Kidney (tissue), 14 donors: ENCODE results near the gene S100A13. TPM values are rescaled to one million over a fixed set of nuclear protein-coding genes. Genes with fewer than 3 reads are reported as not detected.
"Not testable (repeated sequence)": the region's sequence is repeated elsewhere in the genome, so short reads cannot be mapped to it uniquely, and the experiment has no call there.

Experiments used
- DNase-seq, 5 donors: peaks; one replicate each; pipeline ENCODE4 v3.0.0-alpha.2; 2013 to 2020
- FAIRE-seq: peaks from 2 replicates; lab custom pipeline; 2012; peaks lifted over from hg19 to GRCh38; lab: Jason Lieb, UNC
- H3K27ac ChIP-seq, 2 donors: one replicate each; pipeline ENCODE4 v1.7.0; 2013; ENCODE audit warnings: low read depth in 2 of 2, low read length in 2 of 2, inconsistent platforms in 1 of 2
- H3K27me3 ChIP-seq: one replicate; pipeline ENCODE4 v1.7.1; 2013; ENCODE audit warnings: low read length, inconsistent platforms; ENCODE audit not compliant: control insufficient read depth, insufficient read depth
- H3K36me3 ChIP-seq, 3 donors: one replicate each; pipeline versions ENCODE4 v1.7.0 to v1.7.1; 2013; ENCODE audit warnings: low read length in 3 of 3, control low read depth in 1 of 3, inconsistent platforms in 1 of 3; ENCODE audit not compliant: insufficient read depth in 3 of 3, control insufficient read depth in 2 of 3
- H3K4me1 ChIP-seq, 3 donors: one replicate each; pipeline versions ENCODE4 v1.7.0 to v1.7.1; 2013; ENCODE audit warnings: low read length in 3 of 3, inconsistent platforms in 1 of 3, low read depth in 1 of 3; ENCODE audit not compliant: control insufficient read depth in 2 of 3, insufficient read depth in 2 of 3
- H3K4me3 ChIP-seq, 3 donors: one replicate each; pipeline versions ENCODE4 v1.7.0 to v1.8.1; 2013; ENCODE audit warnings: low read length in 3 of 3, control low read depth in 1 of 3, inconsistent platforms in 1 of 3
- H3K9ac ChIP-seq, 3 donors: one replicate each; pipeline versions ENCODE4 v1.7.0 to v1.7.1; 2013; ENCODE audit warnings: low read length in 3 of 3, control low read depth in 1 of 3, inconsistent platforms in 1 of 3
- H3K9me3 ChIP-seq, 3 donors: one replicate each; pipeline versions ENCODE4 v1.7.0 to v1.7.1; 2013; ENCODE audit warnings: low read length in 3 of 3, control low read depth in 1 of 3, inconsistent platforms in 1 of 3; ENCODE audit not compliant: control insufficient read depth in 2 of 3, insufficient read depth in 1 of 3
- CTCF ChIP-seq: IDR thresholded peaks from 3 replicates; pipeline ENCODE4 v1.5.1; 2012; ENCODE audit warnings: mild to moderate bottlenecking, moderate library complexity, borderline replicate concordance; ENCODE audit not compliant: insufficient read depth; ENCODE audit errors: extremely low read depth
- intact Hi-C: fragments of 100-400 bp; cut with DNase I; formaldehyde crosslinking; loops from one replicate; pipeline ENCODE4 v1.11.1; 2022
- polyA plus RNA-seq: library from polyadenylated mRNA; stranded (reverse); fragments of 350-450 nt; fragmentation: Illumina TruSeq; extraction: RNeasy Lipid Tissue Mini Kit (QIAGEN cat#74804); gene quantifications from one replicate; pipeline ENCODE4 v1.2.3, GENCODE V29; 2014; ENCODE audit warnings: low read depth, low replicate concordance; ENCODE audit not compliant: insufficient read depth
- total RNA-seq: library from RNA; stranded (reverse); fragmentation: NEBNext Ultra II Directional; extraction: Animal tissue kit (Norgen Biotek cat#: 25700); gene quantifications from one replicate; pipeline ENCODE4 v1.2.1, GENCODE V29; 2021
- donor health status: control.
- donor health status: control.
- donor health status: control.
- donor health status: control.
- donor health status: control.
- donor health status: DM: yes; HTN: yes; CAD: no.
- donor health status: Normal renal cell carcinoma (clear cell type).

The S100A13 gene
- total and polyA plus RNA-seq, 2 donors from 2014 or later, result 225 to 299 TPM

DNA sequence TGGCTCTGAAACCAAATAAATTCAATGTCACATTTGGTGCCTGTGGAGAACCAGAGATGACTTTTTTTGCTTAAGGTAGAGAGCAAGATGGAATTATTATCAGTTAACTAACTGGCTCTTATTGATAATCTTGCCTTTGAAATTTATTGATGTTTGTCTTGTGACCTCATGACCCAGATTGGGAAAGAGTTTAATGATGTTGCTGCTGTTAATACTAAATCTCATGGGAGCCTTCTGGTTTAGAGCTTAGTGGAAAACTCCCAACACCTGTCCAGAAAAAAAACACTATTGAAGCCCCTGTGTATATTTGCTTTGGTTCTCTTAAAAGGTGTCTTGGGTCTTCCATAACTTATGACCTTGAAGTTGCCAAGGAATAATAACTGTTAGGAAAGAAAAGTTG, 16.5 kb upstream of the S100A13 start:
- H3K36me3 ChIP-seq, result peaks cover 11 to 70% (median 32%) of the 10 kb centered on the region in 3 donors
- peaks cover 0 to 11% (median 5%) of the 10 kb centered on the region in 3 donors for H3K4me1 ChIP-seq
- no peak overlapping the region for H3K4me3 ChIP-seq
- DNase-seq (no peak), FAIRE-seq (no peak)
- TF ChIP-seq CTCF, result no peak
- H3K27me3 ChIP-seq, result no peaks in the 10 kb centered on the region
- no peak overlapping the region for H3K9ac ChIP-seq
- H3K27ac ChIP-seq, result peak overlapping the region in 1 of 2 donors; percentile 7
- intact Hi-C loops, result no loop called here
- no peaks in the 10 kb centered on the region for H3K9me3 ChIP-seq

- H3K27ac ChIP-seq, result no peak overlapping the region
- no peak overlapping the region for H3K9ac ChIP-seq
- no peaks in the 10 kb centered on the region for H3K9me3 ChIP-seq
- peaks cover 11 to 76% (median 35%) of the 10 kb centered on the region in 3 donors for H3K36me3 ChIP-seq
- DNase-seq, result peak in 1 of 5 donors; percentile 42
- no peaks in the 10 kb centered on the region for H3K27me3 ChIP-seq
- intact Hi-C loops, result no loop called here
- H3K4me3 ChIP-seq, result no peak overlapping the region
- TF ChIP-seq CTCF, result no peak
- FAIRE-seq, result no peak
- peaks cover 0 to 11% (median 2%) of the 10 kb centered on the region in 3 donors for H3K4me1 ChIP-seq
Measured at GRCh38 chr1:153643100-153643499, 15.8 kb upstream of the S100A13 start.

DNA sequence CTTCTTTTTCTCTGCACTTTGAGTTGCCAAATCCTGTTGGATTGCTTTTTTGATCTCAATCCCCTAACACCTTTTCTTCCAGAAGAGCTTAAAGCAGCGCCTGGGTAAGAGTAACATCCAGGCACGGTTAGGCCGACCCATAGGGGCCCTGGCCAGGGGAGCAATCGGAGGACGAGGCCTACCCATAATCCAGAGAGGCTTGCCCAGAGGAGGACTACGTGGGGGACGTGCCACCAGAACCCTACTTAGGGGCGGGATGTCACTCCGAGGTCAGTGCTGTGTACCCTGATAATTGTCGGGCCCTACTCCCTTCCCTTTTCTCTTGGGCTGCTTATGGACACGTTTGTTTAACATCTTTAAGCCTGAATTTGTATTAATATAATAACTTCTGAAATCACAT, 14.9 kb upstream of the S100A13 start:
- no peaks in the 10 kb centered on the region for H3K27me3 ChIP-seq
- peak in 1 of 5 donors; percentile 37 for DNase-seq
- no peak for FAIRE-seq
- no peak for TF ChIP-seq CTCF
- H3K36me3 ChIP-seq, result peaks cover 13 to 84% (median 43%) of the 10 kb centered on the region in 3 donors
- H3K9me3 ChIP-seq, result no peaks in the 10 kb centered on the region
- peaks cover 0 to 6% (median 0%) of the 10 kb centered on the region in 3 donors for H3K4me1 ChIP-seq
- H3K4me3 ChIP-seq, result no peak overlapping the region
- no peak overlapping the region for H3K9ac ChIP-seq
- intact Hi-C loops, result no loop called here
- H3K27ac ChIP-seq, result no peak overlapping the region

- no peak for TF ChIP-seq CTCF
- intact Hi-C loops, result no loop called here
- H3K27ac ChIP-seq, result no peak overlapping the region
Measured at GRCh38 chr1:153640861-153641260, 13.6 kb upstream of the S100A13 start.

DNA sequence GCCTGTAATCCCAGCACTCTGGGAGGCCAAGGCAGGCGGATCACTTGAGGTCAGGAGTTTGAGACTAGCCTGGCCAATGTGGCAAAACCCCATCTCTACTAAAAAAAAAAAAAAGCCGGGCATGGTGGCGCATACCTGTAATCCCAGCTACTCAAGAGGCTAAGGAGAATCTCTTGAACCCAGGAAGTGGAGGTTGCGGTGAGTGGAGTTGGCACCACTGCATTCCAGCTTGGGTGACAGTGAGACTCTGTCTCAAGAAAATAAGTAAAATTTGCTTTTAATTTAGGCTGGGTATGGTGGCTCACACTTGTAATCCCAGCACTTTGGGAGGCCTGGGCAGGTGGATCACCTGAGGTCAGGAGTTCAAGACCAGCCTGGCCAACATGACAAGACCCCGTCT, 12.9 kb upstream of the S100A13 start:
- H3K27me3 ChIP-seq, FAIRE-seq, intact Hi-C loops, H3K4me3 ChIP-seq, H3K9me3 ChIP-seq, H3K27ac ChIP-seq, H3K9ac ChIP-seq, DNase-seq: not testable (repeated sequence)
- H3K36me3 ChIP-seq, result peaks cover 12 to 86% (median 41%) of the 10 kb centered on the region in 3 donors
- peaks cover 0 to 10% (median 4%) of the 10 kb centered on the region in 3 donors for H3K4me1 ChIP-seq

More at GRCh38 chr1:153640861-153641260, 13.6 kb upstream of the S100A13 start:
- peaks cover 18 to 93% (median 47%) of the 10 kb centered on the region in 3 donors for H3K36me3 ChIP-seq
- H3K4me1 ChIP-seq, result peaks cover 0 to 10% (median 2%) of the 10 kb centered on the region in 3 donors
- no peak for FAIRE-seq
- no peak for DNase-seq
- peak overlapping the region in 1 of 3 donors; percentile 2 for H3K4me3 ChIP-seq
- no peak overlapping the region for H3K9ac ChIP-seq
- no peaks in the 10 kb centered on the region for H3K27me3 ChIP-seq
- no peaks in the 10 kb centered on the region for H3K9me3 ChIP-seq
